A204.1 (cell line): ENCODE measurements around the gene SRSF7.
"Not testable (repeated sequence)": the region's sequence is repeated elsewhere in the genome, so short reads cannot be mapped to it uniquely, and the experiment has no call there.

ENCODE experiments used
- FAIRE-seq: peaks from 2 replicates; lab custom pipeline; 2012; peaks lifted over from hg19 to GRCh38; lab: Jason Lieb, UNC

The SRSF7 gene

GRCh38 chr2:38731090-38731489 lies 20.1 kb downstream of the SRSF7 start:
- no peak for FAIRE-seq

- FAIRE-seq = no peak
Measured at GRCh38 chr2:38728694-38729093, 22.5 kb downstream of the SRSF7 start.

GRCh38 chr2:38727661-38728060 lies 23.5 kb downstream of the SRSF7 start:
- FAIRE-seq = no peak

GRCh38 chr2:38723173-38723572 lies 28.0 kb downstream of the SRSF7 start:
- no peak for FAIRE-seq

- FAIRE-seq = no peak
Measured at GRCh38 chr2:38722271-38723061, 28.7 kb downstream of the SRSF7 start.

GRCh38 chr2:38720613-38721241 lies 30.4 kb downstream of the SRSF7 start:
- no peak for FAIRE-seq

GRCh38 chr2:38719706-38720105 lies 31.5 kb downstream of the SRSF7 start:
- FAIRE-seq = no peak

GRCh38 chr2:38718601-38719000 lies 32.6 kb downstream of the SRSF7 start:
- FAIRE-seq = no peak

GRCh38 chr2:38716185-38716584 lies 35.0 kb downstream of the SRSF7 start:
- no peak for FAIRE-seq

- not testable (repeated sequence) for FAIRE-seq
Measured at GRCh38 chr2:38714941-38715340, 36.2 kb downstream of the SRSF7 start.

GRCh38 chr2:38713338-38713737 lies 37.8 kb downstream of the SRSF7 start:
- no peak for FAIRE-seq

GRCh38 chr2:38712871-38713270 lies 38.3 kb downstream of the SRSF7 start:
- FAIRE-seq = no peak

- FAIRE-seq = no peak
Measured at GRCh38 chr2:38712413-38712812, 38.7 kb downstream of the SRSF7 start.

GRCh38 chr2:38711558-38711957 lies 39.6 kb downstream of the SRSF7 start:
- FAIRE-seq = no peak

- no peak for FAIRE-seq
Measured at GRCh38 chr2:38709567-38710194, 41.5 kb downstream of the SRSF7 start.

- FAIRE-seq = no peak
Measured at GRCh38 chr2:38708900-38709566, 42.1 kb downstream of the SRSF7 start.

GRCh38 chr2:38708491-38708890 lies 42.7 kb downstream of the SRSF7 start:
- not testable (repeated sequence) for FAIRE-seq

- no peak for FAIRE-seq
Measured at GRCh38 chr2:38706846-38707345, 44.3 kb downstream of the SRSF7 start.

GRCh38 chr2:38704664-38705063 lies 46.5 kb downstream of the SRSF7 start:
- no peak for FAIRE-seq

GRCh38 chr2:38703336-38703735 lies 47.8 kb downstream of the SRSF7 start:
- not testable (repeated sequence) for FAIRE-seq

GRCh38 chr2:38702413-38702812 lies 48.7 kb downstream of the SRSF7 start:
- FAIRE-seq = no peak

- FAIRE-seq = no peak
Measured at GRCh38 chr2:38701542-38701941, 49.6 kb downstream of the SRSF7 start.
